Epidermal melanocyte (primary cell): Measurements from ENCODE around the gene LSM4.

Experiments
- DNase-seq: peaks from one replicate; pipeline ENCODE4 v3.0.0; 2011; ENCODE audit warnings: low spot score; ENCODE audit not compliant: insufficient read length

Gene LSM4

GRCh38 chr19:18292810-18293641 lies 29.9 kb downstream of the LSM4 start:
- peak; percentile 87 for DNase-seq

DNA sequence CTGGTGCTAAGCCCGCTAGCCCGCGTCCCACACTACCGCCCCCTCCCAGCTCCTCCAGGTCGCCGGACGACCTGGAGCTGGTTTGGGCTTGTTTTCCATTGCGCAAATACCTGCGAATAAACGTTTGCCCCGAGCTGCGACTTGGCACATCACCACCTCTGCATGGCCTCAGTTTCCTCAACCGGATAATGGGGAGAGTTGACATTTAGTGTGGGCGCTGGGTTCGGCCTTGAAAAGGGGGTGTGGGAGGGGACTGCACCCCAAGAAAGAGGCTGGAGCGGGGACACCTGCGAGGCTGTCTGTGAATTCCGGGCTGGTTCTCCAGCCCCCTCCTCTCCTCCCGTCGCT lies 30.4 kb downstream of the LSM4 start:
- DNase-seq = no peak

DNA sequence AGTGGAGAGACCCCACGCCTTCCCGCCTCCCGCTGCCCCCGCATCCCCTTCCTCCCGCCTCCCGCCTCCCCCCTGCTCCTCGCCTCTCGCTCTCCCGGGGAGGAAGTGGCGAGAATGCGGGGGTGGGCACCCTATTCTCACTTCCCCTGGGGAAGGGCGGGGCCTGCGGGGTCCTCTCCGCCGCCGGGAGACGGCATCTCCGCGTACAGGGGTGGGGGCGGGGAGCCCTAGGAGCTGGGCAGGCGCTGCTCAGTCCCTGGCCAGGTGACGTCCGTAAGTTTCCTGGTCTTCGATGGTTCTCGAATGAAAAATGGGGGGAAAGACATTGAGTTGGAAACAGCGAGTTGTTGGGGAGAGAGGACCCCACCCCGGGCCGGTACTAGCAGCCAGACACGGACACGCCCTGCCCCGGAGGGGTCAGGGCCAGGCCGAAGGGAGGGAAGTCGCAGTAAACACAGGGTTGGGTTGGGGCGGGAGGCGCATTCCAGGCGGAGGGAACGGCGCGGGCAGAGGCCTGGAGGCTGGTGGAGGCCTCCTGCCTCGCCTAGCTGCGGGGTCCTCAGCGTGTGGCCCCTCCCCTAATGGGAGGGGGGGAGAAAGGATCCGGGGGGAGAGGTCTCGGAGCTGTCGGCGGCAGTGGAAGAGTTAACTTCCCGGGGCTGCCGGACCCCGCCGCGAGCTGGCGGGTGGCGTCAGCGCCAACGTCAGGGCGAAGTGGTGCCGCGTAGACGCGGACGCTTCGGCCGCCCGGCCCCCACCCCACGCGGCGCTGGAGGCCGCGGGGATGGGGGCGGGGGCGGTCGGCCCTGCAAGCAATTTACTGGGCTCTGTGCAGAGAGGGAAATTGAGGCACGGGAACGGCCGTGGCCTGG lies 31.1 kb downstream of the LSM4 start:
- peak; percentile 72 for DNase-seq

DNA sequence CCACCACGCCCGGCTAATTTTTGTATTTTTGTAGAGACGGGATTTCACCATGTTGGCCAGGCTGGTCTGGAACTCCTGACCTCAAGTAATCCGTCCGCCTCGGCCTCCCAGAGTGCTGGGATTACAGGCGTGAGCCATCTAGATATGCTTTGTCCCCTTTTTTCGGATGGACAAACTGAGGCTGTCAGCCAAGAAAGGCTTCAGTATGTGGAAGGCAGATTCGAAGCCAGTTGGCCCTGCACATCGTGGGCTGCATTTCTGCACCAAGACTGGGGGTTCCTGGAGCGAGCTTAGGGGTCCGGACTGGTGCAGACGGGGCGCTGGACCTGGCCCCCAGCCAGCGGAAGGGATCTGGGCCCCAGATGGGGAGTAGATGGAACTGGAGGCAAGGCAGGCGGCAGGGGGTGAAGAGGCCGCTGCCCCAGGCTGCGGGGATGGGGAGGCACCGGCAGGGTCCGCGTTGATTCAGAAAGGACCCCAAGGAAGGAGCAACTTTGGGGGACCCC lies 31.8 kb downstream of the LSM4 start:
- no peak for DNase-seq

DNA sequence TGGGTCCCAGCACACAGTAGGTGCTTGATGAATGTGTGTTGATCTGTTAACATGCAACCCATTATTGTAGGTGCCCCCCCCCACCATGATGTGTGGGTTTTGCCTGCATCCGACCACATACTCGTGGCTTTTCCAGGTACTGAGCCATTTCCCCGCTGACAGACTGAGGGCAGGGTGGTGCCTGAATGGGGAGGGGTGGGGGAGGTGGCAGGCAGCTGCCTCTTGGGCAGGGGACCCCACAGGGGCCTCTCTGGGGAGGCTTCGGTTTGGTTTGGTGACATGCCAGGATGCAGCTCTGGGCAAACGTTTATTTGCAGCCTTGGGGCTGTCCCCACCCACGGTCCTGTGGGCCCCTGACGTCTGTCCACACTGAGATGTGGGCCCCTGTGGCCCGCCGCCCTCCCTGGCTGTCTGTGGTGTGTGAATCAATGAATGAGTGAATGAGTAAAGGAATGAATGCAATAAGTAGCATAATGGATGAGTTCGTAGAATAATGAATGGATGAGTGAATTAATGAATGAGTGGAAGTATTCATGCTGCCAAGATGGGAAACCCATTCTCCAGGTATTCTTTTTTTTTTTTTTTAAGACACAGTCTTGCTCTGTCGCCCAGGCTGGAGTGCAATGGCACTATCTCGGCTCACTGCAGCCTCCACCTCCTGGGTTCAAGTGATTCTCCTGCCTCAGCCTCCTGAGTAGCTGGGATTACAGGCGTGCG lies 32.4 kb downstream of the LSM4 start:
- no peak for DNase-seq

DNA sequence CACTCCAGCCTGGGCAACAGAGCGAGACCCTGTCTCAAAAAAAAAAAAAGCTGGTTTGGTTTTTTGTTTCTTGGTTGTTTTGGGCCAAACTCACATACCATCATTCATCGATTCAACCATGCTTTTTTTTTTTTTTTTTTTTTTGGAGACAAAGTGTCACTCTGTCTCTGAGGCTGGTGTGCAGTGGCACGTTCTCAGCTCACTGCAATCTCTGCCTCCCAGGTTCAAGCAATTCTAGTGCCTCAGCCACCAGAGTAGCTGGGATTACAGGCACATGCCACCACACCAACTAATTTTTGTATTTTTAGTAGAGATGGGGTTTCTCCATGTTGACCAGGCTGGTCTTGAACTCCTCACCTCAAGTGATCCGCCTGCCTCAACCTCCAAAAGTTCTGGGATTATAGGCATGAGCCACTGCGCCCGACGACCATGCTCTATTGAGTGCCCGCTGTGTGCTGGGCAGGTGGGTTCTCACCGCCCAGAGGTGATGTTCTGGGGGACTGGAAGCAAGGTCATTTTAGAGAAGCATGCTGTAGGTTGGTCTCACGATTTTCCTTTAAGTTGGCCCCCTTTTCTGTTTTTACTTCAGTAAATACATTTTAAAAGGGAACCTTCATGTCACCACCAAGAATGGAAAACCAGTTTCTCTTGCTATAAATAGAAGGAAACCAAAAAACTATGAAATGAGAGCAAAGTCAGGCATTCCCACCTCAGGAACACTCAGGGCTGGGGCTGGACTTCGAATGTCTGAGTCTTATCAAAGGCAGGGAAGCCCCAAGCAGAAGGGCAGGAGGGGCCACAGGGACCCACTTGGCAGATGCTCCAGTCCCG lies 33.2 kb downstream of the LSM4 start:
- no peak for DNase-seq

DNA sequence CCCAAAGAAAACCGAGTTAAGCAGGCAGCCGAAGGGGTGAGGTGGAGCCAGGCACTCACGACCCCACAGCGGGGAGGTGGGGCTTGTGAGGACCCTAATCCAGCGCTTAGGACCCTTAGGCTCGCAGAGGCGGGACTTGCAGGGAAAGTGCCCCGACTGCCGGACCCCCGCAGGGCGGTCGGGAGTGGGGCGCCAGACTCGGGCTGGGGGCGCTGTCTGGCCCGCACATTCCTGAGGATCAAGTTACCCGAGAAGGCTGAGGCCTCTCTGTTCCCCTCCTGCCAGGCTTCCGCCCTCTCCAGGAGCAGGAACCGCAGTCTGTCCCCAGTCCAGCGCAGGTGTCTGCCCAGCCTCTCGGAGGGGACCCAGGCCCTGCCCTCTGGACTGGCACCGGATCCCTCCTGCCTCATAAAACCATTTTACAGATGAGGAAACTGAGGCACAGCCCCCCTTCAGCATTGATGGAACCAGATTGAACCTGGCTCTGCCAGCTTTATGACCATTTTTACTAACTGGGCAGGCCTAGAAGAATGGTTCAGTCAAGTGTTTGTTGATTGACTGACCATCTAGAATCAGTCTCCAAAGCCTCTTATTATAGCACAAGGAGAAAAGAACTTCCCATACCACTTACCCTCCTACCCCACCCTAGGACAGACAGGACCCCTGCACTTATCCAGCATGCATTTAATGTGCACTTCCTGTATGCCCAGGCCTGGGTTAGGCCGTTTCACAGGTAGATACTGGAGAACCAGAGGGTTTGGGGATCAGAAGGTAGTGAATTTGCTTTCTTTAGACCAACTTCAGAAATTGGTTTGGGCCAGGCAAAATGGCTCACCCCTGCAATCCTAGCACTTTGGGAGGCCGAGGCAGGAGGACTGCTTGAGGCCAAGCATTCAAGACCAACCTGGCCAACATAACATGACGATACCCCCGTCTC lies 34.8 kb downstream of the LSM4 start:
- DNase-seq = peak; percentile 14

DNA sequence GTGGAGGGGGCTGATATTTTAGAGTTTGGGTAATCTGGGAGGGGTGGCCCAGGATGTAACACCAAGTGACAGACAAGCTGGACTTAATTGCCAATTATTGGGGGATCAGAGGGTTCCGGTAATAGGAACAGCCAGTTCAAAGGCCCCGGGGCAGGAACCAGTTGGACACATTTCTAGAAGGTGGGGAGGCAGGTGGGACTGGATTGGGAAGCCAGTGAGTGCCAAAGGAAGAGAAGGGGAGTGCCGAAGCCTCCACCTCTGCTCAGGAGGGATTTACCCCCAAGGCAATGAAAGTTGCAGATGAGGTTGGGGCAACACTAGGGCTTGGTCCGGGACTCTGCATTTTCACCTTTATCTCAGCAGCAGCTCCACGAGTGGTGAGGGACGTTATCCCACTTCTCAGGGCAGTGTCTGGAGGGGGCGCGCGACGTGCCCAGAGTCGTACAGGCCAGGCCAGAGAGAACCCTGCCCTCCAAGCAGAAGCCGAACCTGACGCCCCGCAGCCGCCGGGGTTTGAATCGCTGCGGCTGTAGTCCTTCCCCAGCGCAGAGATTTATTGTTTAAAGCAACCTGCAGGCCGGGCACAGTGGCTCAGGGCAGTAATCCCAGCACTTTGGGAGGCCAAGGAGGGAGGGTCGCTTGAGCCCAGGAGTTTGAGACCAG lies 35.8 kb downstream of the LSM4 start:
- DNase-seq = no peak

GRCh38 chr19:18284712-18285360 lies 38.0 kb downstream of the LSM4 start:
- DNase-seq = no peak

DNA sequence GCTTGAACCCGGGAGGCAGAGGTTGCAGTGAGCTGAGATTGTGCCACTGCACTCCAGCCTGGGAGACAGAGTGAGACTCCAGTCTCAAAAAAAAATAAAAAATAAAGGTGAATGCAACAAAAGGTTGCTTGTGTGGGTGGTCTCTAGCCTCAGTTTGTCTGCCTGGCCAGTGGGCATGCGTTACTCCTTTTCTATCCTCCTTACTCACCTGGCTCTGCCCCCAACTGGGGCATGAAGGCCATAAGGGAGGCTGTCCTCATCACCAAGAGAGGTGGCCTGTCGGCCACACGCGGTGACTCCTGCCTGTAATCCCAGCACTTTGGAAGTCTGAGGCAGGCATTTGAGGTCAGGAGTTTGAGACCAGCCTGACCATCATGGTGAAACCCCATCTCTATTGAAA lies 39.5 kb downstream of the LSM4 start:
- no peak for DNase-seq

GRCh38 chr19:18282788-18283141 lies 40.1 kb downstream of the LSM4 start:
- DNase-seq = no peak

DNA sequence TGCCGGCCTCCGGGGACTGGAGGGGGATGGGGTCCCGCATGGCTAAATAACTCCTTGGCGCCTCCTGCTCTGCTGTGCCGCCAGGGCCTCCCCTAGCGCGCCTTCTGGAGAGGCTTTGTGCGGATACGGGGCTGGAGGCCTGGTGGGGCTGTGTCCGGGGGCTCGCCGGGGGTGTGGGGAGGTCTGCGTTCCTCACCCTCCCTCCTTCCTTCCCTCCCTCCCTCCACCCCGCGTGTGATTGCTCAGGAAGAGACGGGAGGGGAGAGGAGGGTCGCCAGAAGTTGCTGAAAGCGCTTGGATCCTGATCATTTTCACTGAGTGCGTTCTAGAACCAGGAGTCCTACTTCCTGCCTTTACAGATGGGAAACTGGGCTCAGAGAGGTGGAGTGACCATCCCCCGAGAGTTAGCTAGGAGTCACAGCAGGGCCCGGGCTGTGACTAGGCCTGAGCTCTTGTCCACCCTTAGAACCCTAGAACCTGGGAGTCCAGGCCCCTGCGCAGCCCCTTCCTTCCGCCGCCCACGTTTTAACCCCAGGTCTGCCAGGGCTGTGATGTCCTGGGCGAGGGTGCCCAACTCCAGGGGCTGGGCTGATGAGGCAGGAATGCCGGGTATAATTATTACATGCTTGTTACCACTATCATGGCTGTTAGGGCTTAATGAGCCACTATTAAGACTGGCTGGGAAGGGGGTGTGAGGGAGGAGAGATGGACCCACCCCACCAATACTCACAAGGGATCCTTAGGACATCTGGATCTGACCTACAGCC lies 40.7 kb downstream of the LSM4 start:
- peak; percentile 7 for DNase-seq

DNA sequence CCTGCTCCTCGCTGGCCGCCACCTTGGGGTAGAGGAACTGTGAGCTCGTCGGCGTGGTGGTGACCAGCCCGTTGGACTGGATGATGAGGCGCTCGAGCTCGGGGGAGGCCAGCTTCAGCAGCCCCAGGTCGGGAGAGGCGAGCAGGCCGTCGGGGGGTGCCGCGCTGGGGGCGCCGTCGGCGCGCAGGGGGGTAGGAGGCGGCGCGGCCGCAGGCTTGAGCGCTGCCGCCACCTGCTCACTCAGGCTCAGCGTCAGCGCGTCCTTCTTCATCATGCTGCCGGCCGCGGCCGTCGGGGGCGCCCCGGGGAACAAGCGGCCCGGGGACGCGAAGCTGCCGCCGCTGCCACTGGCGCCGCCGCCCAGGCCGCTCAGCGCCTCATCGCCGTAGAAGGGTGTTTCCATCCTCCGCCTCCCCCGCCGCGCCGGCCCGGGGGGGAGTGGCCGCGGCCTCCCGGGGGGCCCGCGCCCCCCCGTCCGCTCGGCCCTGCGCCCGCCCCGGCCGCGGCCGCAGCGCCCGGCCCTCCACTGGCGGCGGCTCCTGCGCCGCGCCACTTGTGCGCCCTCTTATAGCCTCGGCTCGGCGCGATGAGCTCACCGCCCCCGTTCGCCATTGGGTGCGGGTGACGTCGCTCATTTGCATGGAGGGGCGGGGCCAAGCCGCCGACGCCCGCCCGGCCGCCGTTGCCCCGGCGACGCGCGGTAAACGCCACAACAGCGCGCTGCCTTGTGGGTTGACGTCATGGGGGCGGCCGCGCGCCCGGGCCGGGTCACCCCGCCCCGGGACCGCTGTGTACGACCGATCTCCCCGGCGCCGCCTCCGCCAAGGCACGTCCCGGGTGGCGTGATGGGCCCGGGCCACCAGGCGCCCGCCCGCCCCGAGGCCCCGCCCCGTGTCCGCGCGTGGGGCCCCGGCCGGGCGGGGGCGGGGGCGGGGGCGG lies 41.5 kb downstream of the LSM4 start, which contains the start of gene JUND:
Gene JUND, minus strand, starts transcription at position 541 of the 939 bp plus-strand sequence. Its CDS starts 138 bp downstream, at position 403.
- DNase-seq = peak; percentile 89

DNA sequence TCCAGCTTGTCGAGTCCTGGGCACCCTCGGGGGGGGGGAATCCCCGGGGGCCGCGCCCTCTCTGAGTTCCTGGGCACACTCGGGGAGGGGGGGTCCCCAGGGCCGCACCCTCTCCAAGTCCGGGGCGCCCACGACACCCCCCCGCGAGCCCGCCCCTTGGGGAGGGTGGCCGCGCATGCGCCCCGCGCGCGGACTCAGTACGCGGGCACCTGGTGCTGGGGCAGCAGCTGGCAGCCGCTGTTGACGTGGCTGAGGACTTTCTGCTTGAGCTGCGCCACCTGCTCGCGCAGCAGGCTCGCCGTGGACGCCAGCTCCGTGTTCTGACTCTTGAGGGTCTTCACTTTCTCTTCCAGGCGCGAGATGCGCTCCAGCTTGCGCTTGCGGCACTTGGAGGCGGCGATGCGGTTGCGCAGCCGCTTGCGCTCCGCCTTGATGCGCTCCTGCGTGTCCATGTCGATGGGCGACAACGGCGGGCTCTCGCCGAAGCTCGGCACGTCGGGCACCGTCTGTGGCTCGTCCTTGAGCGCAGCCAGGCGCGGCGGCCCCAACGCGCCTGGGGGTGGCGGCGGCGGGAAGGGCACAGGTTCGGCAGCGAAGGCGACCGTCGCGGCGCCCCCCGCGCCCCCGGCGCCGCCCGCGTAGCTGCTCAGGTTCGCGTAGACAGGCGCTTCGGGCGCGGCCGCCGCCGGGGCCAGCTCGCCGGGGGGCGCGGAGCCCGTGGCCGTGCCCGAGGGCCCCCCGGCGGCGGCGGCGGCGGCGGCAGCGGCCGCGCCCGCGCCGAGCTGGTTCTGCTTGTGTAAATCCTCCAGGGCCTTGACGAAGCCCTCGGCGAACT lies 42.4 kb downstream of the LSM4 start:
- peak; percentile 59 for DNase-seq

GRCh38 chr19:18279516-18280246 lies 43.2 kb downstream of the LSM4 start:
- peak; percentile 93 for DNase-seq

DNA sequence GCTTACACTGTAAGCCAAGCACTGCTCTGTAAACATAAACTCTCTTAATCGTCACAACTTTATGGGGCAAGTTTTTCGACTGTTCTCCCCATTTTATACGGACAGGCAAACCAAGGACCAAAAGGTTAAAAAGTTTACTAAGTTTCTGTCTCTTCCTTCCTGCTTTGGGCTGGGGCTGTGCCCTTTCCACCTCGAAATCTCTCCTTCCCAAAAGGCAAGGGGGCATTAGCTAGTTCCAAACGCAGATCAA lies 43.7 kb downstream of the LSM4 start:
- DNase-seq = no peak
